Keratinocyte (primary cell): ENCODE data around the gene FA2H. TPM values are rescaled to one million over a fixed set of nuclear protein-coding genes. Genes with fewer than 3 reads are reported as not detected.

Experiments
- DNase-seq: peaks from one replicate; pipeline ENCODE4 v3.0.0-alpha.2; 2011; ENCODE audit warnings: low read depth, missing footprints, low spot score
- FAIRE-seq: peaks from 2 replicates; lab custom pipeline; 2011; peaks lifted over from hg19 to GRCh38; lab: Jason Lieb, UNC
- H2AFZ ChIP-seq: 2 replicates; pipeline ENCODE4 v1.6.0; 2012; ENCODE audit warnings: low read length, control low read depth, inconsistent platforms; ENCODE audit not compliant: control insufficient read depth
- H3K27ac ChIP-seq: 2 replicates; pipeline ENCODE4 v1.5.1; 2011; ENCODE audit warnings: low read length; ENCODE audit not compliant: control insufficient read depth, insufficient read depth
- H3K27me3 ChIP-seq: 3 replicates; pipeline ENCODE4 v1.6.0; 2011; ENCODE audit warnings: low read length; ENCODE audit not compliant: control insufficient read depth, insufficient read depth; ENCODE audit errors: extremely low read depth
- H3K36me3 ChIP-seq, 2 experiments: 2 replicates in 1 of 2; 3 replicates in 1 of 2; pipeline ENCODE4 v1.5.1; 2011; ENCODE audit warnings: low read length in 2 of 2, mild to moderate bottlenecking in 1 of 2; ENCODE audit not compliant: control insufficient read depth in 2 of 2, insufficient read depth in 2 of 2; ENCODE audit errors: extremely low read depth in 1 of 2
- H3K4me1 ChIP-seq: 3 replicates; pipeline ENCODE4 v1.5.1; 2011; ENCODE audit warnings: low read length; ENCODE audit not compliant: control insufficient read depth, insufficient read depth; ENCODE audit errors: extremely low read depth
- H3K4me2 ChIP-seq: 3 replicates; pipeline ENCODE4 v1.6.0; 2011; ENCODE audit warnings: low read depth, low read length; ENCODE audit not compliant: control insufficient read depth, insufficient read depth; ENCODE audit errors: extremely low read depth
- H3K4me3 ChIP-seq, 3 experiments: fragments of 200-600 bp in 1 of 3; sonication (generic) in 1 of 3; 2 replicates in 2 of 3; 3 replicates in 1 of 3; pipeline ENCODE4 v1.5.1; 2011 to 2016; ENCODE audit warnings: low read length in 3 of 3, mild to moderate bottlenecking in 3 of 3, control low read depth in 2 of 3, inconsistent platforms in 1 of 3, low read depth in 1 of 3, mixed read lengths in 1 of 3, mixed run types in 1 of 3, moderate library complexity in 1 of 3; ENCODE audit not compliant: control insufficient read depth in 2 of 3, insufficient read depth in 2 of 3; ENCODE audit errors: extremely low read depth in 1 of 3
- H3K79me2 ChIP-seq: 2 replicates; pipeline ENCODE4 v1.6.0; 2012; ENCODE audit warnings: low read length; ENCODE audit not compliant: control insufficient read depth, insufficient read depth
- H3K9ac ChIP-seq: 3 replicates; pipeline ENCODE4 v1.6.0; 2011; ENCODE audit warnings: low read length; ENCODE audit not compliant: control insufficient read depth, insufficient read depth; ENCODE audit errors: extremely low read depth
- H3K9me1 ChIP-seq: 3 replicates; pipeline ENCODE4 v1.6.0; 2011; ENCODE audit warnings: low read length; ENCODE audit not compliant: control insufficient read depth, insufficient read depth; ENCODE audit errors: extremely low read depth
- H3K9me3 ChIP-seq: 2 replicates; pipeline ENCODE4 v1.5.1; 2012; ENCODE audit warnings: low read depth, low read length; ENCODE audit not compliant: control insufficient read depth
- H4K20me1 ChIP-seq: 3 replicates; pipeline ENCODE4 v1.6.0; 2011; ENCODE audit warnings: low read length; ENCODE audit not compliant: control insufficient read depth, insufficient read depth; ENCODE audit errors: extremely low read depth
- EZH2 ChIP-seq: IDR thresholded peaks from one replicate; pipeline ENCODE4 v1.6.1; 2012; ENCODE audit warnings: inconsistent platforms, mild to moderate bottlenecking, low read length, moderate library complexity
- dilution Hi-C: fragments of 300-500 bp; cut with MboI; formaldehyde crosslinking; loops from one replicate; pipeline ENCODE4 v1.7.0; 2020; ENCODE audit warnings: low sequenced_read_pairs; ENCODE audit not compliant: extremely low pct_ligation_motif_present
- polyA plus RNA-seq, 5 experiments: library from polyadenylated mRNA; depleted of rRNA in 3 of 5; stranded (reverse) in 3 of 5; stranded (forward) in 1 of 5; unstranded in 1 of 5; fragments of >200 nt; gene quantifications; 1 replicate in 1 of 5; 2 replicates in 3 of 5; 3 replicates in 1 of 5; pipeline versions ENCODE4 v1.2.1 to v1.2.3, GENCODE V29; 2011 to 2012; ENCODE audit warnings: missing spikeins in 2 of 5, low read depth in 1 of 5, low replicate concordance in 1 of 5
- TF ChIP-seq, protein P1 (sequence below), 3 experiments: IDR thresholded peaks in 1 of 3; conservative IDR thresholded peaks in 1 of 3; optimal IDR thresholded peaks in 1 of 3; 2 replicates in 2 of 3; 3 replicates in 1 of 3; pipeline versions ENCODE3 to v1.5.1; 2011; ENCODE audit warnings: low read length in 3 of 3, mild to moderate bottlenecking in 3 of 3, moderate library complexity in 2 of 3, control low read depth in 1 of 3, inconsistent platforms in 1 of 3; ENCODE audit not compliant: insufficient read depth in 2 of 3; ENCODE audit errors: extremely low read depth in 1 of 3

The FA2H gene
- polyA plus RNA-seq, 1 donor (not counting 4 experiments of a cell fraction or from before 2014, with no cell fraction given): 0.16 TPM

DNA sequence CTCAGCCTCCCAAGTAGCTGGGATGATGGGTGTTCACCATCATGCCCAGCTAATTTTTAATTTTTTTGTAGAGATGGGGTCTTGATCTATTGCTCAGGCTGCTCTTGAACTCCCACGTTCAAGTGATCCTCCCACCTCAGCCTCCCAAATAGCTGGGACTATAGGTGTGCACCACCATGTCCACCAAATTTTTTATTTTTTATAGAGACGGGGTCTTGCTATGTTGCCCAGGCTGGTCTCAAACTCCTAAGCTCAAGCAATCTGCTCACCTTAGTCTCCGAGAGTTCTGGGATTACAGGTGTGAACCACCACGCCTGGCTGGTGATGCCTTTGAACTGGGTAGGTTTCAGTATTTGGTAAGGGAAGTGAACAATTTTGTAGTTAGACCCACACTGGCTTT lies 30.1 kb downstream of the FA2H start:
- dilution Hi-C loops: no loop called here
- H3K9ac ChIP-seq: peak overlapping the region; percentile 73
- TF ChIP-seq EZH2: no peak
- TF ChIP-seq, protein P1, sequence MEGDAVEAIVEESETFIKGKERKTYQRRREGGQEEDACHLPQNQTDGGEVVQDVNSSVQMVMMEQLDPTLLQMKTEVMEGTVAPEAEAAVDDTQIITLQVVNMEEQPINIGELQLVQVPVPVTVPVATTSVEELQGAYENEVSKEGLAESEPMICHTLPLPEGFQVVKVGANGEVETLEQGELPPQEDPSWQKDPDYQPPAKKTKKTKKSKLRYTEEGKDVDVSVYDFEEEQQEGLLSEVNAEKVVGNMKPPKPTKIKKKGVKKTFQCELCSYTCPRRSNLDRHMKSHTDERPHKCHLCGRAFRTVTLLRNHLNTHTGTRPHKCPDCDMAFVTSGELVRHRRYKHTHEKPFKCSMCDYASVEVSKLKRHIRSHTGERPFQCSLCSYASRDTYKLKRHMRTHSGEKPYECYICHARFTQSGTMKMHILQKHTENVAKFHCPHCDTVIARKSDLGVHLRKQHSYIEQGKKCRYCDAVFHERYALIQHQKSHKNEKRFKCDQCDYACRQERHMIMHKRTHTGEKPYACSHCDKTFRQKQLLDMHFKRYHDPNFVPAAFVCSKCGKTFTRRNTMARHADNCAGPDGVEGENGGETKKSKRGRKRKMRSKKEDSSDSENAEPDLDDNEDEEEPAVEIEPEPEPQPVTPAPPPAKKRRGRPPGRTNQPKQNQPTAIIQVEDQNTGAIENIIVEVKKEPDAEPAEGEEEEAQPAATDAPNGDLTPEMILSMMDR (optimal IDR thresholded peaks at IDR 0.05 in 1 of 3, IDR thresholded peaks at IDR 0.05 in 1 of 3, conservative IDR thresholded peaks at IDR 0.05 in 1 of 3; ENCODE audit: extremely low read depth in 1 of 3, insufficient read depth in 2 of 3, low read length in 3 of 3): no peak
- H3K9me1 ChIP-seq: no peaks in the 10 kb centered on the region
- H3K9me3 ChIP-seq: no peaks in the 10 kb centered on the region
- no peak overlapping the region for H2AFZ ChIP-seq
- no peaks in the 10 kb centered on the region for H3K79me2 ChIP-seq
- H3K27me3 ChIP-seq: no peaks in the 10 kb centered on the region
- H3K4me3 ChIP-seq: peak overlapping the region in 1 of 3 experiments; percentile 49
- H3K27ac ChIP-seq: peak overlapping the region; percentile 88
- no peak for FAIRE-seq
- no peak for DNase-seq
- no peaks in the 10 kb centered on the region for H4K20me1 ChIP-seq
- H3K4me1 ChIP-seq: peaks cover 35% of the 10 kb centered on the region
- H3K4me2 ChIP-seq: no peak overlapping the region
- no peaks in the 10 kb centered on the region for H3K36me3 ChIP-seq

DNA sequence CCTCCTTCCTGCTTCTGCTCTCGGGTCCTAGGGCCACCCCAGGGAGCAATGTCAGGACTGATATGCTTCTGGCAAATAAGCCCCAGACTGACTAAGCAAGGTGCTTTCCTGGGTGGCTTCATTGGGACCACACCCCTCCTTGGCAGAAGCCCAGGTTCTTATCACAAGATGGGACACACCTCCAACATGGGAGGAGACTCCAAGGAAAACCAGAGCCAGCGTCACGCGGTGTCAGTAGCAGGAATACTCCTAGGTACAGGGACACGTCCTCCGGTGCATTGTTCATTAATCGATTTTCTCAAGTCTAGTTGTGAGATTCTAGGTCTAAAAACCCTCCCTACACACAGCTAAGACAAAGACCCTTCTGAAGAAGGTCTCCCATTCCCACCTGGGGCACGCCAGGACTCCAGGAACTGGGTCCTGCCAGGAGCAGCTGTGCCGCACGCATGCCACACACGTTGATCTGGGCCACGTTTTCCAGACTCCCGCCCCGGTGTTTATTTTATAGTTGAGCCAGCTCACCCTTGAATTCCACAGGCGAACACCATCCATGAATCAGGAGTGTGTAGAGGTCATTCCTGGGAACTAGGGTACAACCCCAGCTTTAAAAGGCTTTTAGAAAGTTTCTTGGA lies 30.8 kb downstream of the FA2H start:
- H3K4me1 ChIP-seq: peaks cover 35% of the 10 kb centered on the region
- no peak for TF ChIP-seq EZH2
- TF ChIP-seq, protein P1 (optimal IDR thresholded peaks at IDR 0.05 in 1 of 3, IDR thresholded peaks at IDR 0.05 in 1 of 3, conservative IDR thresholded peaks at IDR 0.05 in 1 of 3; ENCODE audit: extremely low read depth in 1 of 3, insufficient read depth in 2 of 3, low read length in 3 of 3): no peak
- peak overlapping the region; percentile 88 for H3K27ac ChIP-seq
- no peaks in the 10 kb centered on the region for H3K79me2 ChIP-seq
- H3K9me1 ChIP-seq: no peaks in the 10 kb centered on the region
- no peaks in the 10 kb centered on the region for H4K20me1 ChIP-seq
- FAIRE-seq: peak; percentile 96
- H2AFZ ChIP-seq: peak overlapping the region; percentile 77
- dilution Hi-C loops: no loop called here
- no peaks in the 10 kb centered on the region for H3K9me3 ChIP-seq
- no peaks in the 10 kb centered on the region for H3K36me3 ChIP-seq
- peak; percentile 99 for DNase-seq
- peak overlapping the region; percentile 79 for H3K4me2 ChIP-seq
- H3K27me3 ChIP-seq: no peaks in the 10 kb centered on the region
- H3K9ac ChIP-seq: peak overlapping the region; percentile 73
- H3K4me3 ChIP-seq: peak overlapping the region; percentile 6 to 49 (median 24)
